IMR-90 (cell line): ENCODE data around the gene SCAMP1. TPM values are rescaled to one million over a fixed set of nuclear protein-coding genes. Genes with fewer than 3 reads are reported as not detected.

ENCODE experiments used
- ATAC-seq: fragments of 200-7000 bp; cut with Tn5 transposase; 2 replicates; pipeline ENCODE4 v1.9.1; 2020; ENCODE audit warnings: low read depth, mild to moderate bottlenecking, moderate library complexity
- BruUV-seq: library from RNA; stranded (reverse); fragments of 400-500 nt; replicated peaks from 2 replicates; lab custom pipeline; 2021; lab: Mats Ljungman, UMichigan
- CTCF ChIA-PET: fragments of 300-600 bp; formaldehyde crosslinking; extraction: SDS; loops from one replicate; lab custom pipeline; 2021; ENCODE audit warnings: antibody characterized with exemption; lab: Yijun Ruan, JAX
- POLR2A ChIA-PET: fragments of 300-600 bp; sonication (Branson Sonifier 250); formaldehyde crosslinking; loops from one replicate; lab custom pipeline; 2022; ENCODE audit warnings: antibody characterized with exemption; ENCODE audit not compliant: unreplicated experiment; lab: Charles Lee
- DNase-seq: peaks from one replicate; pipeline ENCODE4 v3.0.0; 2013
- H2AFZ ChIP-seq: replicated peaks from 2 replicates; pipeline ENCODE3; 2013; ENCODE audit warnings: low read length, mild to moderate bottlenecking; ENCODE audit not compliant: poor library complexity
- H2AK5ac ChIP-seq: 2 replicates; pipeline ENCODE4 v1.6.1; 2013; ENCODE audit warnings: low read depth, low read length, inconsistent platforms
- H2AK9ac ChIP-seq: replicated peaks from 2 replicates; pipeline ENCODE3; 2013; ENCODE audit warnings: mild to moderate bottlenecking, low read depth, low read length, moderate library complexity; ENCODE audit not compliant: poor library complexity
- H2BK120ac ChIP-seq: 2 replicates; pipeline ENCODE4 v1.6.1; 2013; ENCODE audit warnings: low read depth, low read length, inconsistent platforms
- H2BK15ac ChIP-seq: 3 replicates; pipeline ENCODE4 v1.6.1; 2013; ENCODE audit warnings: low read depth, low read length, inconsistent platforms
- H2BK20ac ChIP-seq: 2 replicates; pipeline ENCODE4 v1.6.1; 2013; ENCODE audit warnings: low read depth, mild to moderate bottlenecking, inconsistent platforms, low read length, moderate library complexity
- H2BK5ac ChIP-seq: 2 replicates; pipeline ENCODE4 v1.6.1; 2013; ENCODE audit warnings: mild to moderate bottlenecking, low read depth, low read length, inconsistent platforms; ENCODE audit not compliant: poor library complexity, severe bottlenecking
- H3K14ac ChIP-seq: replicated peaks from 2 replicates; pipeline ENCODE4 v1.6.1; 2013; ENCODE audit warnings: low read depth, low read length, inconsistent platforms
- H3K18ac ChIP-seq: 2 replicates; pipeline ENCODE4 v1.6.1; 2013; ENCODE audit warnings: low read depth, low read length, control low read depth
- H3K23ac ChIP-seq: 2 replicates; pipeline ENCODE4 v1.6.1; 2013; ENCODE audit warnings: low read depth, low read length, inconsistent platforms
- H3K27ac ChIP-seq: 2 replicates; pipeline ENCODE4 v1.5.1; 2013; ENCODE audit warnings: mild to moderate bottlenecking, control low read depth, low read length; ENCODE audit not compliant: insufficient read depth
- H3K27me3 ChIP-seq: 2 replicates; pipeline ENCODE4 v1.6.1; 2013; ENCODE audit warnings: low read length; ENCODE audit not compliant: control insufficient read depth, insufficient read depth
- H3K36me3 ChIP-seq: 2 replicates; pipeline ENCODE4 v1.6.1; 2013; ENCODE audit warnings: low read length, mixed read lengths; ENCODE audit not compliant: control insufficient read depth, insufficient read depth
- H3K4ac ChIP-seq: 2 replicates; pipeline ENCODE4 v1.6.1; 2013; ENCODE audit warnings: low read depth, low read length, inconsistent platforms
- H3K4me1 ChIP-seq: 2 replicates; pipeline ENCODE4 v1.6.1; 2013; ENCODE audit warnings: low read length, mixed read lengths; ENCODE audit not compliant: control insufficient read depth, insufficient read depth
- H3K4me2 ChIP-seq: 2 replicates; pipeline ENCODE4 v1.6.1; 2013; ENCODE audit warnings: low read depth, mild to moderate bottlenecking, control low read depth, low read length, moderate library complexity
- H3K4me3 ChIP-seq: 2 replicates; pipeline ENCODE4 v1.5.1; 2013; ENCODE audit warnings: low read depth, mild to moderate bottlenecking, control low read depth, low read length, moderate library complexity; ENCODE audit not compliant: insufficient read depth
- H3K56ac ChIP-seq: 2 replicates; pipeline ENCODE4 v1.6.1; 2013; ENCODE audit warnings: low read length, inconsistent platforms; ENCODE audit not compliant: insufficient read depth; ENCODE audit errors: extremely low read depth
- H3K79me1 ChIP-seq, 2 experiments: 2 replicates each; pipeline ENCODE4 v1.6.1; 2013; ENCODE audit warnings: low read length in 2 of 2, inconsistent platforms in 1 of 2, low read depth in 1 of 2
- H3K9ac ChIP-seq: 2 replicates; pipeline ENCODE4 v1.6.1; 2013; ENCODE audit warnings: low read depth, low read length, control low read depth
- H3K9me1 ChIP-seq: 2 replicates; pipeline ENCODE4 v1.6.1; 2013; ENCODE audit warnings: low read length, inconsistent platforms; ENCODE audit not compliant: insufficient read depth
- H3K9me3 ChIP-seq: 2 replicates; pipeline ENCODE4 v1.6.1; 2013; ENCODE audit warnings: low read length; ENCODE audit not compliant: control insufficient read depth, insufficient read depth
- H4K20me1 ChIP-seq: 2 replicates; pipeline ENCODE4 v1.6.1; 2013; ENCODE audit warnings: low read length, inconsistent platforms; ENCODE audit not compliant: insufficient read depth
- H4K5ac ChIP-seq: 2 replicates; pipeline ENCODE4 v1.6.1; 2013; ENCODE audit warnings: mild to moderate bottlenecking, low read depth, low read length, control low read depth
- H4K8ac ChIP-seq, 2 experiments: 2 replicates each; pipeline ENCODE4 v1.6.1; 2013; ENCODE audit warnings: low read depth in 2 of 2, low read length in 2 of 2, control low read depth in 1 of 2, inconsistent platforms in 1 of 2
- H4K91ac ChIP-seq: 2 replicates; pipeline ENCODE4 v1.6.1; 2013; ENCODE audit warnings: low read depth, low read length, inconsistent platforms; ENCODE audit not compliant: insufficient read depth
- CEBPB ChIP-seq: IDR thresholded peaks from 2 replicates; pipeline ENCODE4 v1.6.1; 2012; ENCODE audit warnings: low read depth, low read length, improper control_type of control experiment
- MXI1 ChIP-seq: IDR thresholded peaks from 2 replicates; pipeline ENCODE4 v1.6.1; 2012; ENCODE audit warnings: low read depth, mild to moderate bottlenecking, low read length, moderate library complexity, borderline replicate concordance
- WGBS, 2 experiments: methylation state at CpG; one replicate each; pipeline versions ENCODE4 v1.1.5 to v1.1.7; 2013; ENCODE audit warnings: missing lambda C conversion rate in 2 of 2; ENCODE audit not compliant: insufficient read length in 1 of 2; ENCODE audit errors: extremely low coverage in 2 of 2; 5-methylcytosine and 5-hydroxymethylcytosine counted together
- dilution Hi-C: fragments of 300-500 bp; cut with HindIII; formaldehyde crosslinking; loops from one replicate; pipeline ENCODE4 v1.14.3; 2018; ENCODE audit warnings: low sequenced_read_pairs; ENCODE audit not compliant: unreplicated experiment
- in situ Hi-C: fragments of 300-500 bp; cut with MboI; formaldehyde crosslinking; loops from 3 replicates; pipeline ENCODE4 v1.14.3; 2019; ENCODE audit warnings: low sequenced_read_pairs, inconsistent platforms, mixed read lengths
- intact Hi-C: fragments of 100-400 bp; cut with micrococcal nuclease; formaldehyde crosslinking; loops from 2 replicates; pipeline ENCODE4 v1.10.0; 2022
- polyA plus RNA-seq, 3 experiments: library from polyadenylated mRNA; depleted of rRNA; stranded (reverse); fragments of >200 nt; gene quantifications; 2 replicates each; pipeline ENCODE4 v1.2.3, GENCODE V29; 2012; ENCODE audit warnings: low replicate concordance in 1 of 3
- total RNA-seq: library from RNA; depleted of rRNA; stranded (reverse); fragments of >200 nt; gene quantifications from 2 replicates; pipeline ENCODE4 v1.2.3, GENCODE V29; 2012

Gene SCAMP1
- total and polyA plus RNA-seq, 2 of the 4 experiments (the other 2 are of a cell fraction) = 13.5 to 114 TPM

- Histone ChIP-seq H3K9me1 (peaks cover 12% of the 10 kb centered on the region), H2BK15ac (no peak overlapping the region), H2BK120ac (no peak overlapping the region), H3K9ac (peak overlapping the region; percentile 92; the same call in 1 of the 2 replicates), H4K5ac (no peak overlapping the region), H3K27me3 (no peaks in the 10 kb centered on the region), H3K79me1 (peaks cover 18 to 46% of the 10 kb centered on the region in 2 experiments), H3K4me3 (peak overlapping the region; percentile 88), H3K27ac (no peak overlapping the region), H4K20me1 (no peaks in the 10 kb centered on the region; the same call in none of the 2 replicates), H2BK20ac (no peak overlapping the region), H3K14ac (peak overlapping the region; percentile 55; the same call in 1 of the 2 replicates), H3K9me3 (no peaks in the 10 kb centered on the region), H2AFZ (peak overlapping the region; percentile 99), H3K18ac (no peak overlapping the region), H4K8ac (no peak overlapping the region), H3K23ac (peak overlapping the region; percentile 90), H2BK5ac (no peak overlapping the region), H2AK5ac (no peak overlapping the region), H2AK9ac (peak overlapping the region; percentile 87), H3K56ac (no peak overlapping the region), H3K36me3 (0 out of 2 replicates have a peak, but pooled peaks cover 2% of the 10 kb centered on the region), H3K4ac (0 out of 2 replicates have a peak overlapping the region, but pooled peaks have one; percentile 49), H3K4me2 (peak overlapping the region; percentile 80), H4K91ac (no peak overlapping the region), H3K4me1 (no peaks in the 10 kb centered on the region)
- ChIA-PET POLR2A (no interaction called here), CTCF (no interaction called here)
- intact Hi-C loops = loop anchor here (1.0 to 5.0 kb wide), 4 partner anchors 10 to 316 kb away; partner anchors contain the start of gene LHFPL2
- dilution Hi-C loops = no loop called here
- no peak for DNase-seq
- no TSS peak for BruUV-seq
- TF ChIP-seq CEBPB (no peak), MXI1 (0 out of 2 replicates have a peak, but pooled peaks have one; percentile 54)
- in situ Hi-C loops = no loop called here
- WGBS, 2 experiments = no CpG with 5 or more reads among the region's 3 CpGs
- no peak for ATAC-seq
These were observed 1.2 kb downstream of the SCAMP1 start for GRCh38 chr5:78361631-78361993.
